ENCODE measurements around the gene NBPF8.
"Not testable (repeated sequence)": the region's sequence is repeated elsewhere in the genome, so short reads cannot be mapped to it uniquely, and the experiment has no call there.

Gene NBPF8, protein sequence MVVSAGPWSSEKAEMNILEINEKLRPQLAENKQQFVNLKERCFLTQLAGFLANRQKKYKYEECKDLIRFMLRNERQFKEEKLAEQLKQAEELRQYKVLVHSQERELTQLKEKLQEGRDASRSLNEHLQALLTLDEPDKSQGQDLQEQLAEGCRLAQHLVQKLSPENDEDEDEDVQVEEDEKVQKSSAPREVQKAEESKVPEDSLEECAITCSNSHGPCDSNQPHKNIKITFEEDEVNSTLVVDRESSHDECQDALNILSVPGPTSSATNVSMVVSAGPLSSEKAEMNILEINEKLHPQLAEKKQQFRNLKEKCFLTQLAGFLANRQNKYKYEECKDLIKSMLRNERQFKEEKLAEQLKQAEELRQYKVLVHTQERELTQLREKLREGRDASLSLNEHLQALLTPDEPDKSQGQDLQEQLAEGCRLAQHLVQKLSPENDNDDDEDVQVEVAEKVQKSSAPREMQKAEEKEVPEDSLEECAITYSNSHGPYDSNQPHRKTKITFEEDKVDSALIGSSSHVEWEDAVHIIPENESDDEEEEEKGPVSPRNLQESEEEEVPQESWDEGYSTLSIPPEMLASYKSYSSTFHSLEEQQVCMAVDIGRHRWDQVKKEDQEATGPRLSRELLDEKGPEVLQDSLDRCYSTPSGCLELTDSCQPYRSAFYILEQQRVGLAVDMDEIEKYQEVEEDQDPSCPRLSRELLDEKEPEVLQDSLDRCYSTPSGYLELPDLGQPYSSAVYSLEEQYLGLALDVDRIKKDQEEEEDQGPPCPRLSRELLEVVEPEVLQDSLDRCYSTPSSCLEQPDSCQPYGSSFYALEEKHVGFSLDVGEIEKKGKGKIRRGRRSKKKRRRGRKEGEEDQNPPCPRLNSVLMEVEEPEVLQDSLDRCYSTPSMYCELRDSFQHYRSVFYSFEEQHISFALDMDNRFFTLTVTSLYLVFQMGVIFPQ

DNA sequence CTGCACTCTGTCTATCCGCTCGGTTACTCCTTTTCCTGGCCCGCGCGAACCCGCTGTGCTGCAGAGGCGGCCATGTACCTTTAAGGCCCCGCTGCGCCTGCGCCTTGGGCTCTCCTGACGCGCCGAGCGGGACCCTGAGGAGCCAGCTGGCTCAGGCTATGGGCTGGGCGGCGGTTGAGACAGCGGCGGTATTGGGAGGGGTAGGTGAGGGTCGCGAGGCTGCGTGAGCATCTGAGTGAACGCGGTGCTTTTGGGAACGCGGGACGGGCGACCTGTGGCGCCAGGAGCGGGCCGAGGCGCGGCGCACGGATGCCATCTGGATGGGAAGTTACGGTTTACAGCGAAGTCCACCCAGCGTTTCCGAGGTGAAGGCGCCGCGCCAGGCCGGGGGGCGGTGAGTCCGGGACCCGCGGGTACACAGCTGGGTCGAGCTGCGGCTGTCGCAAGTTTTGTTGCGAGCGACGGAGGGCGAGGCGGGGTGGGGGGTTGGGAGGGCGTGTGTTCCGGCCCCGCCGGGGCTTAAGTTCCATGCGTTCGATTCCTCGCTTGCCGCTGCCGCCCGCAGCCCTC is at the start of gene NBPF8:
Gene NBPF8, plus strand, starts transcription at position 125 of the 570 bp plus-strand sequence. CDS start 21,488 bp downstream, outside the sequence.
- in situ Hi-C loops (cut with MboI; ENCODE audit: low sequenced_read_pairs), result not testable (repeated sequence)

DNA sequence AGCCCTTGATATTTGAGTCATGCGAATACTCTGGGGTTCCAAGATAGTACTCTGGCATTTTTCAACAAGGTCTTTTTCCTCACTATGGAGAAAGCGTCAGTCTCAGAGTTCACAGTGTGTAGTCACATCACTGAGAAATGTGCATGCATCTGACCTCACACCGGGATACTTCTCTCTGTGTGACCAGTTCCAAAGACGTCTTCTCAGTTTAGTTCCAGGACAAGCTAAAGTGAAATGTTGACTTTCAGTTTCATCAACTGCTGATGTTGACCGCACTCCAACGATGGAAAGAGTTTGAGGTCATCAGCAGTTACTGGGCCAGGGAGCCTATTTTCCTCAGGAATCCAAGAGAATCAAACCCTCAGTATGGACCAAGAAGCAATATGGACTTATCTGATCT is 47.1 kb upstream of the NBPF8 start:
- in situ Hi-C loops (cut with MboI; ENCODE audit: low sequenced_read_pairs), result not testable (repeated sequence)

DNA sequence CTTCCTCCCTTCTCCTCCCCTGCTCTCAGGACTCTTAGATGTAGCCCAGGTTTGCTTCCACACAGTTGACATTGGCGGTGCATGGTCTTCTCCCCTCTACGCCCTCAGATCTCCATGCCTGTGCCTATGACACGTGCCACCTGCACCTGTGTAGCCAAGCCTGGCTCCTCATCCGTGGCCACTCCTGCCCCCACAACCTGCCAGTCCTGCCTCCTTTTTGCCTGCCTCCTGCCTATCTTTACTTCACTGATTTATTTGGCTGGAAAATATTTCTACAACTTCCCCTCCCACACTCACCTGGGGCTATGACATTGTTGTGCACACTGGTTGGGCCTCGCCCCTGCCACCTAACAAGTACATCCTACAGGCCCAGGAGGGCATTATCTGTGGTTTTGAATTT is 28.2 kb upstream of the NBPF8 start:
- in situ Hi-C loops (cut with MboI; ENCODE audit: low sequenced_read_pairs), result not testable (repeated sequence)

DNA sequence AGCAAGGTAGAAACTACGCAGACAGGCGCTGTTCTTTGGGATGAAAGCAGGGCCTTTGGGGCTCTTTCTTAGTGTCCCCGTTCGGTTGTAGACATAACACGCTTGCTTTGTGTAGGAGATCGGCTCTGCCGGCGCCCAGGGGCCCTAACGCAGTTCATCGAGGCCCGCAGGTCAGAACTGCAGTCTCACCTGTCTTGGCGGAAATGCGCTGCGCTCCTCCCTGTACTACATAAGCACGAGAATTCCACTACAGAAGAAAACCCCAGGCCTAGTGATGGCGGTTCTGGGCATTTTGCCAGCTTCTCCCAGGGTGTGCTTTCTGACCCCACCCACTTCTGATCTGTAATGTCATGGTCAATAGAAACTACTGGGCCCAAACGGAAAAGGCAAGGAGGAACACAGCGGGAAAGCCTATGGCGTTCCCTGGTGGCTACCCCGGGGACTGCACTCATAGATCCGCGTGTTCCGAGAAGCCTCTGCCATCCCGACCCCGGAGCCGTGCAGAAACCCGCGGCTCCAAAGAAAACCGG is 26.2 kb upstream of the NBPF8 start:
- in situ Hi-C loops (cut with MboI; ENCODE audit: low sequenced_read_pairs), result not testable (repeated sequence)

DNA sequence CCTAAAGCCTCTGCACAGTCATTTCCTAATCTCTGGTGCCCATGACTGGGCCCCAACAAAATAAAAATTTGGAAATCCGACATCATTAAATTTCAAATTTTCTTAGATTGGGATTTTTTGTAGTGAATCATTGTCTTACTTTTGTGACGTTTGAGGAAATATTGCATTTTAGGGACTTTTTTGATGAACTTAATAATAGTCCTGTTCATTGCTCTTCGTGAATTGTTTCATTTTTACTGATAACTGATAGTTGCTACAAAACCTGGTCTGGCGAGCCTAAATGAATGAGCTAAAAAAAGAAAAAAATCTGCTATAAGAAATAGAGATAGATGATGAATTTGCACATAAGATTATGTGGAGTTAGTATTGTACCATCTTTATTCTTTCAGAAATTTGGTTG is 23.5 kb upstream of the NBPF8 start:
- in situ Hi-C loops (cut with MboI; ENCODE audit: low sequenced_read_pairs), result not testable (repeated sequence)

DNA sequence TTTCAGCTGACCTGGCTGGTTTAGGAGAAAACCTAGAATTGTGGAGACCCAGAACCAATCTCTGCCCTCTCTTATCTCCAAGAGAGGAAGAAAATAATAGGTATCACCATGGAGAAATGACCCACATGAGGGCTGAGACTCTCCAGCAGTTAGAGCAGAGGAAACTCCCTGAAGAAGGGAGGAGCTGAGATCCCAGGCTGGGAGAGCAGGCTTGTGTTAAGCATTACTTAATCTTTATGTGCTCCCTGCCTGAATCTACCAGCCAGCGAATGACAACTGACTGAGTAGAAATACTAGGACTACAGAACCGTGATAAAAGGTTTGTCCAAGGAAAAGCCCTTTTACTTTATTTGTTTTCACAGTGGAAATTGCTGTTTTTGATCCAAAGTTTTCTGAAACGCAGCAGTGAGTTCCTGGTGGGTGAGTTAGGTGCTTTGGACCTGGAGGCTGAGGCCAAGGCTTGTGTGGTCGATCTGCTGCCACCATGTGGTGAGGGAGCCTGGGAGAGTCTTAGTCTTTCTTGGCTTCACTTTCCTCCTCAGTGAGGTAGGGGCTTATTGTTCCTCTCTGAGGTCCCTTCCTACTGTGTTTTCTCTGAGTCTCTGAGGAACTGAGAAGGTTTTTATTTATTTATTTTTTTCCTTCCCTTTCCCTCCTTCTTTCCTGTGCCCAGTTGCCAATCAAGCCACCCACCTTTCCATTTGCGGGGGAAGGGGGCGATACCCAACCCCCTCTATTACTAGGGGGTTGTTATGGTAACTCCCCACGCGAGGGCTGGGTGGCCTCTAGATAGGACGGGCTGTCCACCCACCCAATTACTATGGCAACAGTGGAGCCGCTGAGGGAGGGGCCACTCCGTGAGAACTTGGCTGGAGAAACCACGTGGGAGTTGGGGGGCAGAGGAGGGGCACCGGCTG is 21.3 kb upstream of the NBPF8 start:
- in situ Hi-C loops (cut with MboI; ENCODE audit: low sequenced_read_pairs), result not testable (repeated sequence)

DNA sequence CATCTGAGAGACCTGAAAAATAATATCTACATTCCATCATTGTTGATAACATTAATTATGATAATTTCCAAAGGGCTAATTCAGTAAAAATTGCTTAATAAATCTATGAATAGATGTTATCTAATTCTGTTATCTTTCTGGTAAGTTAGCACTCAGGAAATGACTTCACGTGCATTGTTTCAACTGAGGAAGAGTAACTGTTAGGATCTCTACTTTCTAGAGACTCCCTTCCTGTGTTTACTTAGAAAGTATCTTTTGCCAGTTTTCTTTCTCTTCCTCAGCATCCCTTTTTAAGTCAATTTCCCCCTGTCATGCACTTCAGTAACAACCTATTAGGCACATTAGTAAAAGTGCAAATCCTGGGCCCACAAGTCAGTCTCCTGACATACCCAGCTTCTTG is 9.5 kb upstream of the NBPF8 start:
- in situ Hi-C loops (cut with MboI; ENCODE audit: low sequenced_read_pairs), result not testable (repeated sequence)

DNA sequence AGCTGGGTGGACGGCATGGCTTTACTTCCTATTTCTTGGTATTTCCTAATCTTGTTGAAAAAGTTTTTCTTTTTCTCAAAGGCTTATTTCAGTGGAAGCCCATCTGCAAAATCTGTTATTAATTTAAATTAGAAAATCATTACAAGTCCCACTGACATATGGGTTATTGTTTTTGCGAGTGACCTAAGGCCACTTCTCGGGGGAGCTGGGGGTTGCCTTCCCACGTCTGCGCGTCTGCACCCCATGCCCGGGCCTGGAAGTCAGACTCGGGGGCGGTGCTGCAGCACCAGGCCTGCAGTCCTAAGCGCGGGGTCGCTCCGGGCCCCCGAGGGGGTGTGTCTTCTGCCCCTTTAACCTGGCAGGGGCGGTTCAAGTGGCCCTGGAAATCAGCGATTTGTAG is 384 bp upstream of the NBPF8 start:
- in situ Hi-C loops (cut with MboI; ENCODE audit: low sequenced_read_pairs), result not testable (repeated sequence)

DNA sequence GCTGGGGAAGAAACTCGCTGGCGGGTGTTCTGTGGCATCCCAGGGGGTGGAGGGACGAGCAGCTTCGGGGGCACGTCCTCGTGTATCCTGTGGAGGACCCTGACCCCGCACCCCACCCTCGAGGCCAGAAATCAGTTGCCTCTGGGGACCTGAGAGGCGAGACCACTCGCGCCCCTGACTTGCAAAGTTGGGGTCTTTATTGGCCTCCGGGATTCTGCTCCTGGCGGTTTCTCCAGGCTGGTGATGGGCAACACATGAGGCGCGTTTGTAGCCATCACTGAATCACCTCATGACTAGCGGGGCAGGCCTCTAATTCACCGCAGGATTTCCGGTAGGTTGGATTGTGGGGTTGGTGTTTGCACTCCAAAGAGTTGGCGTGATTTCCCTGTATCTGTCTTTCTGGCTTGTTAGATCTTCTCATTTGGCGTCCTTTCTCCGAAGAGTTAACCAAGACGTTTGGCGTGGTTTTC is 692 bp downstream of the NBPF8 start:
- in situ Hi-C loops (cut with MboI; ENCODE audit: low sequenced_read_pairs), result not testable (repeated sequence)

DNA sequence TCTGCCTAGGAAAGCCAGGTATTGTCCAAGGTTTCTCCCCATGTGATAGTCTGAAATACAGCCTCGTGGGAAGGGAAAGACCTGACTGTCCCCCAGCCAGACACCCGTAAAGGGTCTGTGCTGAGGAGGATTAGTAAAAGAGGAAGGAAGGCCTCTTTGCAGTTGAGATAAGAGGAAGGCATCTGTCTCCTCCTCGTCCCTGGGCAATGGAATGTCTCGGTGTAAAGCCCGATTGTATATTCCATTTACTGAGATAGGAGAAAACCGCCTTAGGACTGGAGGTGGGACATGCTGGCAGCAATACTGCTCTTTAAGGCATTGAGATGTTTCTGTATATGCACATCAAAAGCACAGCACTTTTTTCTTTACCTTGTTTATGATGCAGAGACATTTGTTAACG is 10.2 kb downstream of the NBPF8 start:
- in situ Hi-C loops (cut with MboI; ENCODE audit: low sequenced_read_pairs), result not testable (repeated sequence)

DNA sequence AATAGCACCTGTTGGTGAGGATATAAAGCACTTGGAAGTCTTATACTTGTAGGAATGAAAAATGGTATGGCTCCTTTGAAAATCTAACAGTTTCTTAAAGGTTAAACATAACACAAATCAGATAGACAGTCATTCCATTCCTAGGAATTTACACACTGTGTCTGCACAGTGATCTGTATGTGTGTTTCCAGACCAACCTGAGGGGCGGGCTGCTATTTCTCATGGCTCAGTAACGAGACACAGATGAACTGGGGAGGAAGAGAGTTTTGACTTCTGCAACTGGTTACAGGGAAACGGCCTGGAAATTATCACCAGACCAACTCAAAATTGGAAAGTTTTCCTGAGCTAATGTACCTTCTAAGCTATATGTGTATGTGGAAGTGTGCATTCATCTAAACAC is 16.8 kb downstream of the NBPF8 start:
- in situ Hi-C loops (cut with MboI; ENCODE audit: low sequenced_read_pairs), result not testable (repeated sequence)

DNA sequence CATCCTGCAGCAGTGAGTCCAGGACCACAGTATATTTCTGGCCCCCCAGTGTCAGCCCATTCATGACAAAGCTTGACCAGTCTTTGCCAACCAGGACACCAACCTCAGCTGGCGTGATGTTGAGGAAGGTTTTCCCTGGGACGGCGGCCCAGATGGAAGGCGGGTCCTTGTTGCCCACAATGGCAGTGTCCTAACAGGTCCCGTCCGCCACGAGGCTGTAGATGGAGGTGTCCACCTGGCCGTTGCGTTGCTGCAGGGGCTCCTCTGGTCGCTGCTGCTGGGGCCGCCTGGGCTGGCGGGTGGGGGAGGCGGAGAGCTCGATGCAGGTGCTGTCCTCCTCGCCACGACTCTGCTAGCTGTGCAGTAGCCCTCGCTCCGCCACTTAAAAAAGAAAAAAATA is 19.0 kb downstream of the NBPF8 start:
- in situ Hi-C loops (cut with MboI; ENCODE audit: low sequenced_read_pairs), result not testable (repeated sequence)

DNA sequence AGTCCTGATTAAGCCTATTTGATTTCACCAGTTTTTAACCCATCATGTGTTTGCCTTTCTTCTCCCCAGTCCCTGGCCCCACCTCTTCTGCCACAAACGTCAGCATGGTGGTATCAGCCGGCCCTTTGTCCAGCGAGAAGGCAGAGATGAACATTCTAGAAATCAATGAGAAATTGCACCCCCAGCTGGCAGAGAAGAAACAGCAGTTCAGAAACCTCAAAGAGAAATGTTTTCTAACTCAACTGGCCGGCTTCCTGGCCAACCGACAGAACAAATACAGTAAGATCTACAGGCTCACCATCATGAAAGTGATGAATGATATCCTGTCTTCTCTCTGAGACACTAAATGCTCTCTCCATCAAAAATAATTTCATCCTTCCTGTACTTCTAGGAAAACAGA is 34.3 kb downstream of the NBPF8 start:
- in situ Hi-C loops (cut with MboI; ENCODE audit: low sequenced_read_pairs), result not testable (repeated sequence)
